Activated CD4-positive, alpha-beta T cell treated with anti-CD3 and anti-CD28 coated beads for 36 hours (primary cell): Measurements from ENCODE around the gene G6PC3. TPM values are rescaled to one million over a fixed set of nuclear protein-coding genes. Genes with fewer than 3 reads are reported as not detected.

Source experiments
- ATAC-seq: fragments of 200-7000 bp; cut with Tn5 transposase; one replicate; pipeline ENCODE4 v1.10.0; 2021; ENCODE audit warnings: mild to moderate bottlenecking, moderate library complexity
- CTCF ChIA-PET: fragments of 350-600 bp; sonication (Branson Sonifier 250); formaldehyde crosslinking; loops from one replicate; lab custom pipeline; 2021; ENCODE audit warnings: antibody characterized with exemption; lab: Charles Lee
- POLR2A ChIA-PET: fragments of 350-600 bp; sonication (Branson Sonifier 250); formaldehyde crosslinking; loops from one replicate; lab custom pipeline; 2021; ENCODE audit warnings: antibody characterized with exemption, inconsistent platforms; lab: Charles Lee
- DNase-seq: peaks from one replicate; pipeline ENCODE4 v3.0.0-alpha.2; 2020
- H3K27ac Mint-ChIP-seq: one replicate; pipeline ENCODE4 v1.8.0; 2021; ENCODE audit warnings: mixed read lengths
- H3K27me3 Mint-ChIP-seq: one replicate; pipeline ENCODE4 v1.8.0; 2021; ENCODE audit warnings: mixed read lengths
- H3K36me3 Mint-ChIP-seq: one replicate; pipeline ENCODE4 v1.8.0; 2021; ENCODE audit warnings: low read depth, mixed read lengths
- H3K4me1 Mint-ChIP-seq: one replicate; pipeline ENCODE4 v1.8.0; 2021; ENCODE audit warnings: mixed read lengths
- H3K4me3 Mint-ChIP-seq: one replicate; pipeline ENCODE4 v1.8.0; 2021; ENCODE audit warnings: mild to moderate bottlenecking, moderate library complexity, mixed read lengths
- H3K9me3 Mint-ChIP-seq: one replicate; pipeline ENCODE4 v1.8.0; 2021; ENCODE audit warnings: low read depth, mixed read lengths
- intact Hi-C, 2 experiments: fragments of 100-400 bp; cut with DNase I in 1 of 2; cut with micrococcal nuclease in 1 of 2; formaldehyde crosslinking; loops; one replicate each; pipeline versions ENCODE4 v1.14.2 to v1.15.1; 2022 to 2024; cut with DNase I, micrococcal nuclease
- total RNA-seq, 2 experiments: library from RNA; stranded (reverse); gene quantifications; one replicate each; pipeline ENCODE4 v1.2.3, GENCODE V29; 2021

The G6PC3 gene
- total RNA-seq, 2 experiments from 2014 or later, result 21.3 to 22.0 TPM

- Mint-ChIP-seq H3K4me1 (peaks cover 15% of the 10 kb centered on the region), H3K9me3 (no peaks in the 10 kb centered on the region), H3K4me3 (no peak overlapping the region), H3K36me3 (peaks cover 9% of the 10 kb centered on the region), H3K27me3 (no peaks in the 10 kb centered on the region), H3K27ac (no peak overlapping the region)
- ATAC-seq (no peak), DNase-seq (no peak)
- ChIA-PET CTCF (interaction anchor here (0.7 to 1.9 kb wide), 4 partner anchors 10 to 43 kb away, joined by 3 to 7 read pairs (median 3); partner anchors contain the start of gene HDAC5), POLR2A (interaction anchor here (0.6 kb wide), 1 partner anchor 65 kb away, joined by 9 read pairs; no protein-coding TSS in a partner anchor)
- intact Hi-C loops, result no loop called here
These were observed 14.4 kb downstream of the G6PC3 start for GRCh38 chr17:44084921-44085320.

- peak overlapping the region; percentile 42 for H3K27ac Mint-ChIP-seq
- no peak overlapping the region for H3K4me3 Mint-ChIP-seq
- no peak for ATAC-seq
- DNase-seq, result no peak
- H3K9me3 Mint-ChIP-seq, result no peaks in the 10 kb centered on the region
- intact Hi-C loops, result loop anchor here (1.0 to 2.0 kb wide), 2 partner anchors 15 to 37 kb away; partner anchors contain the start of genes G6PC3 (in 1 of the 2) and HDAC5 (in 1 of the 2)
- peaks cover 9% of the 10 kb centered on the region for H3K36me3 Mint-ChIP-seq
- CTCF ChIA-PET, result interaction anchor here (0.6 to 1.9 kb wide), 2 partner anchors 9 to 435 kb away, joined by 3 to 7 read pairs; no protein-coding TSS in a partner anchor
- H3K4me1 Mint-ChIP-seq, result peaks cover 15% of the 10 kb centered on the region
- H3K27me3 Mint-ChIP-seq, result no peaks in the 10 kb centered on the region
- POLR2A ChIA-PET, result no interaction called here
These were observed 15.4 kb downstream of the G6PC3 start for GRCh38 chr17:44085908-44086307.

- peak overlapping the region; percentile 63 for H3K27ac Mint-ChIP-seq
These were observed 16.1 kb downstream of the G6PC3 start for GRCh38 chr17:44086364-44087311.

GRCh38 chr17:44087319-44087718 is 16.8 kb downstream of the G6PC3 start:
- ChIA-PET CTCF (interaction anchor here (0.6 to 1.0 kb wide), 3 partner anchors 24 to 244 kb away, joined by 3 read pairs; no protein-coding TSS in a partner anchor), POLR2A (interaction anchor here (1.1 to 1.2 kb wide), 2 partner anchors 21 to 36 kb away, joined by 3 to 4 read pairs; partner anchors contain the start of genes HDAC5 and LSM12)
- intact Hi-C loops, result loop anchor here in 1 of 2 experiments (2.0 kb wide), 1 partner anchor 17 kb away; the partner anchor contains the start of gene G6PC3
- DNase-seq (no peak), ATAC-seq (no peak)
- H3K9me3 Mint-ChIP-seq, result no peaks in the 10 kb centered on the region
- peaks cover 9% of the 10 kb centered on the region for H3K36me3 Mint-ChIP-seq
- H3K4me3 Mint-ChIP-seq, result no peak overlapping the region
- H3K27ac Mint-ChIP-seq, result peak overlapping the region; percentile 63
- H3K27me3 Mint-ChIP-seq, result no peaks in the 10 kb centered on the region
- peaks cover 15% of the 10 kb centered on the region for H3K4me1 Mint-ChIP-seq

More at GRCh38 chr17:44086364-44087311, 16.1 kb downstream of the G6PC3 start:
- DNase-seq (peak; percentile 83), ATAC-seq (peak; percentile 91)
- Mint-ChIP-seq H3K27me3 (no peaks in the 10 kb centered on the region), H3K9me3 (no peaks in the 10 kb centered on the region), H3K36me3 (peaks cover 9% of the 10 kb centered on the region), H3K4me3 (no peak overlapping the region), H3K4me1 (peaks cover 15% of the 10 kb centered on the region)
- intact Hi-C loops, result loop anchor here (1.0 to 2.0 kb wide), 2 partner anchors 16 to 37 kb away; partner anchors contain the start of genes G6PC3 (in 1 of the 2) and HDAC5 (in 1 of the 2)
- POLR2A ChIA-PET, result interaction anchor here (1.1 to 1.2 kb wide), 2 partner anchors 20 to 37 kb away, joined by 3 to 4 read pairs; partner anchors contain the start of genes HDAC5 and LSM12
- CTCF ChIA-PET, result interaction anchor here (1.0 to 1.9 kb wide), 2 partner anchors 8 to 245 kb away, joined by 3 to 7 read pairs; no protein-coding TSS in a partner anchor

GRCh38 chr17:44088254-44088653 is 17.7 kb downstream of the G6PC3 start:
- Mint-ChIP-seq H3K4me1 (peaks cover 15% of the 10 kb centered on the region), H3K9me3 (no peaks in the 10 kb centered on the region), H3K27me3 (no peaks in the 10 kb centered on the region), H3K36me3 (peaks cover 3% of the 10 kb centered on the region), H3K27ac (no peak overlapping the region), H3K4me3 (no peak overlapping the region)
- CTCF ChIA-PET, result interaction anchor here (1.0 kb wide), 1 partner anchor 25 kb away, joined by 3 read pairs; no protein-coding TSS in a partner anchor
- ATAC-seq (no peak), DNase-seq (no peak)
- POLR2A ChIA-PET, result no interaction called here
- intact Hi-C loops, result no loop called here

GRCh38 chr17:44091200-44091997 is 20.9 kb downstream of the G6PC3 start:
- ATAC-seq, result no peak

GRCh38 chr17:44092051-44092450 is 21.5 kb downstream of the G6PC3 start:
- Mint-ChIP-seq H3K36me3 (no peaks in the 10 kb centered on the region), H3K9me3 (no peaks in the 10 kb centered on the region), H3K27ac (no peak overlapping the region), H3K4me3 (no peak overlapping the region), H3K4me1 (peaks cover 12% of the 10 kb centered on the region), H3K27me3 (no peaks in the 10 kb centered on the region)
- intact Hi-C loops, result no loop called here
- ATAC-seq (no peak), DNase-seq (no peak)
- ChIA-PET POLR2A (no interaction called here), CTCF (no interaction called here)

More at GRCh38 chr17:44091200-44091997, 20.9 kb downstream of the G6PC3 start:
- Mint-ChIP-seq H3K4me1 (peaks cover 18% of the 10 kb centered on the region), H3K36me3 (no peaks in the 10 kb centered on the region), H3K27ac (no peak overlapping the region), H3K27me3 (no peaks in the 10 kb centered on the region), H3K4me3 (no peak overlapping the region), H3K9me3 (no peaks in the 10 kb centered on the region)
- ChIA-PET CTCF (interaction anchor here (0.6 kb wide), 1 partner anchor 9 kb away, joined by 3 read pairs; no protein-coding TSS in a partner anchor), POLR2A (no interaction called here)
- no peak for DNase-seq
- intact Hi-C loops, result no loop called here

- intact Hi-C loops, result no loop called here
- CTCF ChIA-PET, result interaction anchor here (0.8 kb wide), 1 partner anchor 23 kb away, joined by 3 read pairs; no protein-coding TSS in a partner anchor
- H3K27ac Mint-ChIP-seq, result no peak overlapping the region
- no peak overlapping the region for H3K4me3 Mint-ChIP-seq
- H3K36me3 Mint-ChIP-seq, result no peaks in the 10 kb centered on the region
- DNase-seq, result no peak
- H3K9me3 Mint-ChIP-seq, result no peaks in the 10 kb centered on the region
- H3K27me3 Mint-ChIP-seq, result no peaks in the 10 kb centered on the region
- no peak for ATAC-seq
- POLR2A ChIA-PET, result no interaction called here
- peaks cover 13% of the 10 kb centered on the region for H3K4me1 Mint-ChIP-seq
These were observed 22.8 kb downstream of the G6PC3 start for GRCh38 chr17:44093231-44093900.

GRCh38 chr17:44094701-44095387 is 24.3 kb downstream of the G6PC3 start:
- no peaks in the 10 kb centered on the region for H3K9me3 Mint-ChIP-seq
- POLR2A ChIA-PET, result no interaction called here
- H3K27me3 Mint-ChIP-seq, result no peaks in the 10 kb centered on the region
- ATAC-seq (no peak), DNase-seq (no peak)
- H3K4me3 Mint-ChIP-seq, result no peak overlapping the region
- H3K27ac Mint-ChIP-seq, result no peak overlapping the region
- CTCF ChIA-PET, result interaction anchor here (1.2 kb wide), 1 partner anchor 9 kb away, joined by 7 read pairs; no protein-coding TSS in a partner anchor
- intact Hi-C loops, result no loop called here
- H3K4me1 Mint-ChIP-seq, result peaks cover 13% of the 10 kb centered on the region
- no peaks in the 10 kb centered on the region for H3K36me3 Mint-ChIP-seq

- no peak overlapping the region for H3K27ac Mint-ChIP-seq
- H3K4me3 Mint-ChIP-seq, result no peak overlapping the region
- ChIA-PET CTCF (no interaction called here), POLR2A (no interaction called here)
- H3K9me3 Mint-ChIP-seq, result no peaks in the 10 kb centered on the region
- H3K27me3 Mint-ChIP-seq, result no peaks in the 10 kb centered on the region
- H3K36me3 Mint-ChIP-seq, result no peaks in the 10 kb centered on the region
- peaks cover 13% of the 10 kb centered on the region for H3K4me1 Mint-ChIP-seq
- DNase-seq (no peak), ATAC-seq (no peak)
- intact Hi-C loops, result no loop called here
These were observed 24.8 kb downstream of the G6PC3 start for GRCh38 chr17:44095388-44095646.
